PC-3 (cell line): ENCODE measurements around the gene C9orf50.

Experiments used
- EZH2 ChIP-seq: fragments of 300-600 bp; sonication (generic); IDR thresholded peaks from one replicate; pipeline ENCODE4 v1.6.1; 2017; ENCODE audit warnings: antibody characterized with exemption, mild to moderate bottlenecking, low read length; ENCODE audit not compliant: unreplicated experiment
- TF ChIP-seq, protein P1 (sequence below): fragments of 300-600 bp; sonication (generic); conservative IDR thresholded peaks from 2 replicates; pipeline ENCODE4 v1.5.1; 2017; ENCODE audit warnings: antibody characterized with exemption, low read depth, mild to moderate bottlenecking, low read length

DNA sequence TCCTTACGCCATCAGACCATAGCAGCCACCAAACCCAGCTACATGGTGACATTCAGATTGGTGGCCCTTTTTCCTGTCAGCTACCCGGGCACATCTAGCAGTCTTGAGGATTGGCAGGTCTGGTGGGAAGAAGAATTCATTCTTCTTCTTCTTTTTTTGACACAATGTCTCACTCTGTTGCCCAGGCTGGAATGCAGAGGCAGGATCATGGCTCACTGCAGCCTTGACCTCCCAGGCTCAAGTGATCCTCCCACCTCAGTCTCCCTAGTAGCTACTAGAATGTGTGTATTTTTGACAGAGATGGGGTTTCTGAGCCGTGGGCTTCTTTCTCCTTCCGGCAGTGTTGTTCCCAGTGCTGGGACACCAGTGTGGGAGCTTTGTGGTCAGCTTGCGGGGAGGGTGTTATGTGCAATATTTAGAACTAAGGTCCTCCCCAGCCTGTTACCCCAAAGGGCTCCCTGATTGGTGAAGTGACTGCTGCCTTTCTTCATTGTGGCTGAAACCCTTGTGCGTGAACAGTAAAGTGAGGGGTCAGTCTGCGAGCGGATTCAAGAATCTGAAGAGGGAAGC lies 8.4 kb upstream of the C9orf50 start:
- TF ChIP-seq, protein P1, sequence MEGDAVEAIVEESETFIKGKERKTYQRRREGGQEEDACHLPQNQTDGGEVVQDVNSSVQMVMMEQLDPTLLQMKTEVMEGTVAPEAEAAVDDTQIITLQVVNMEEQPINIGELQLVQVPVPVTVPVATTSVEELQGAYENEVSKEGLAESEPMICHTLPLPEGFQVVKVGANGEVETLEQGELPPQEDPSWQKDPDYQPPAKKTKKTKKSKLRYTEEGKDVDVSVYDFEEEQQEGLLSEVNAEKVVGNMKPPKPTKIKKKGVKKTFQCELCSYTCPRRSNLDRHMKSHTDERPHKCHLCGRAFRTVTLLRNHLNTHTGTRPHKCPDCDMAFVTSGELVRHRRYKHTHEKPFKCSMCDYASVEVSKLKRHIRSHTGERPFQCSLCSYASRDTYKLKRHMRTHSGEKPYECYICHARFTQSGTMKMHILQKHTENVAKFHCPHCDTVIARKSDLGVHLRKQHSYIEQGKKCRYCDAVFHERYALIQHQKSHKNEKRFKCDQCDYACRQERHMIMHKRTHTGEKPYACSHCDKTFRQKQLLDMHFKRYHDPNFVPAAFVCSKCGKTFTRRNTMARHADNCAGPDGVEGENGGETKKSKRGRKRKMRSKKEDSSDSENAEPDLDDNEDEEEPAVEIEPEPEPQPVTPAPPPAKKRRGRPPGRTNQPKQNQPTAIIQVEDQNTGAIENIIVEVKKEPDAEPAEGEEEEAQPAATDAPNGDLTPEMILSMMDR: no peak
- no peak for TF ChIP-seq EZH2
